ENCODE results near the gene PSMB5. TPM values are rescaled to one million over a fixed set of nuclear protein-coding genes. Genes with fewer than 3 reads are reported as not detected.

PSMB5 gene
- total and polyA plus RNA-seq, 2 of the 13 experiments (the other 11 are each of a cell fraction or from before 2014, with no cell fraction given): 705 to 871 TPM

- TF ChIP-seq E2F2 (CRISPR knock-in tag; IDR thresholded peaks at IDR 0.05; ENCODE audit: borderline replicate concordance) (no peak), JUND (CRISPR knock-in tag; IDR thresholded peaks at IDR 0.05) (no peak), ERF (CRISPR knock-in tag; IDR thresholded peaks at IDR 0.05) (peak; percentile 80), MLX (CRISPR knock-in tag; IDR thresholded peaks at IDR 0.05) (no peak), ZNF180 (CRISPR knock-in tag; IDR thresholded peaks at IDR 0.05; ENCODE audit: borderline replicate concordance, low read depth) (no peak), NONO (IDR thresholded peaks at IDR 0.05) (no peak), NONO (CRISPR knock-in tag; conservative IDR thresholded peaks at IDR 0.05) (peak; percentile 88), MEF2D (CRISPR knock-in tag; IDR thresholded peaks at IDR 0.05) (peak; percentile 22; the same call in 1 of the 2 replicates), POLR2AphosphoS2 (IDR thresholded peaks at IDR 0.05; ENCODE audit: low read depth, low read length) (no peak), ATF2 (CRISPR knock-in tag; IDR thresholded peaks at IDR 0.05) (peak; percentile 85), ZBTB8A (CRISPR knock-in tag; IDR thresholded peaks at IDR 0.05; ENCODE audit: borderline replicate concordance, low read depth) (no peak), ZNF7 (CRISPR knock-in tag; IDR thresholded peaks at IDR 0.05) (no peak), RFXANK (CRISPR knock-in tag; IDR thresholded peaks at IDR 0.05) (no peak), ZNF124 (CRISPR knock-in tag; IDR thresholded peaks at IDR 0.05) (peak; percentile 90; the same call in 1 of the 2 replicates), ATF1 (CRISPR knock-in tag; IDR thresholded peaks at IDR 0.05) (no peak), CCDC6 (CRISPR knock-in tag; IDR thresholded peaks at IDR 0.05) (peak; percentile 53; the same call in 1 of the 2 replicates), PAXIP1 (CRISPR knock-in tag; conservative IDR thresholded peaks at IDR 0.05) (no peak), STAT5B (CRISPR knock-in tag; IDR thresholded peaks at IDR 0.05) (0 out of 2 replicates have a peak, but pooled peaks have one; percentile 46), POLR2A (IDR thresholded peaks at IDR 0.05; ENCODE audit: insufficient read depth in 1 of 2, low read depth in 2 of 2, low read length in 2 of 2) (peak in 1 of 2 experiments; percentile 24; a peak in 2 of 4 replicates), ZBTB44 (CRISPR knock-in tag; IDR thresholded peaks at IDR 0.05) (no peak), YEATS2 (CRISPR knock-in tag; IDR thresholded peaks at IDR 0.05; ENCODE audit: borderline replicate concordance) (peak; percentile 74; the same call in 1 of the 2 replicates), ZNF362 (CRISPR knock-in tag; IDR thresholded peaks at IDR 0.05; ENCODE audit: borderline replicate concordance) (no peak)
Measured at GRCh38 chr14:23068789-23069412, 34.2 kb upstream of the PSMB5 start (continued).
